ENCODE data around the gene FOSL2. TPM values are rescaled to one million over a fixed set of nuclear protein-coding genes. Genes with fewer than 3 reads are reported as not detected.

The FOSL2 gene
- total and polyA plus RNA-seq, 7 donors: 20.1 to 278 (median 74.7) TPM

GRCh38 chr2:28344756-28345373 is 47.8 kb upstream of the FOSL2 start:
- intact Hi-C loops (cut with DNase I): no loop called here
- no peak for TF ChIP-seq CTCF (IDR thresholded peaks at IDR 0.05)
- WGBS, 3 donors: 77 to 86% (median 79%) methylated on average over 30 of the region's 30 CpGs
- ATAC-seq (no peak), DNase-seq (peak in 1 of 2 donors; percentile 61)
- no peaks in the 10 kb centered on the region for H3K9me3 ChIP-seq
- H3K4me3 ChIP-seq: no peak overlapping the region
- no peaks in the 10 kb centered on the region for H3K36me3 ChIP-seq (ENCODE audit: insufficient read depth in 1 of 2, low read depth in 1 of 2)
- H3K4me1 ChIP-seq: peaks cover 49% of the 10 kb centered on the region
- peak overlapping the region; percentile 85 for H3K27ac ChIP-seq
- no peaks in the 10 kb centered on the region for H3K27me3 ChIP-seq (ENCODE audit: insufficient read depth in 3 of 3, low read length in 2 of 3)

- intact Hi-C loops (cut with DNase I): no loop called here
- DNase-seq (peak in 1 of 2 donors; percentile 51), ATAC-seq (no peak)
- no peak for TF ChIP-seq CTCF (IDR thresholded peaks at IDR 0.05)
- WGBS, 3 donors: 63 to 73% (median 65%) methylated on average over 8 of the region's 8 CpGs
- Histone ChIP-seq H3K9me3 (no peaks in the 10 kb centered on the region), H3K4me1 (peaks cover 49% of the 10 kb centered on the region), H3K4me3 (no peak overlapping the region), H3K27ac (peak overlapping the region; percentile 85), H3K27me3 (ENCODE audit: insufficient read depth in 3 of 3, low read length in 2 of 3) (no peaks in the 10 kb centered on the region), H3K36me3 (ENCODE audit: insufficient read depth in 1 of 2, low read depth in 1 of 2) (no peaks in the 10 kb centered on the region)
These were observed 47.0 kb upstream of the FOSL2 start for GRCh38 chr2:28345619-28346018.

- H3K4me1 ChIP-seq: peaks cover 49% of the 10 kb centered on the region
- intact Hi-C loops (cut with DNase I): no loop called here
- TF ChIP-seq CTCF (IDR thresholded peaks at IDR 0.05): no peak
- H3K27me3 ChIP-seq (ENCODE audit: insufficient read depth in 3 of 3, low read length in 2 of 3): no peaks in the 10 kb centered on the region
- no peak overlapping the region for H3K4me3 ChIP-seq
- H3K27ac ChIP-seq: peak overlapping the region; percentile 85
- H3K9me3 ChIP-seq: no peaks in the 10 kb centered on the region
- no peaks in the 10 kb centered on the region for H3K36me3 ChIP-seq (ENCODE audit: insufficient read depth in 1 of 2, low read depth in 1 of 2)
- WGBS, 3 donors: 30 to 51% (median 39%) methylated on average over 6 of the region's 6 CpGs
- ATAC-seq: peak; percentile 87 to 90 (median 88)
- DNase-seq: peak; percentile 79 to 93
These were observed 46.1 kb upstream of the FOSL2 start for GRCh38 chr2:28346587-28346986.

GRCh38 chr2:28347193-28347592 is 45.5 kb upstream of the FOSL2 start:
- DNase-seq (peak in 1 of 2 donors; percentile 27), ATAC-seq (peak in 1 of 4 donors; percentile 0)
- H3K36me3 ChIP-seq (ENCODE audit: insufficient read depth in 1 of 2, low read depth in 1 of 2): no peaks in the 10 kb centered on the region
- no peak overlapping the region for H3K4me3 ChIP-seq
- no peaks in the 10 kb centered on the region for H3K27me3 ChIP-seq (ENCODE audit: insufficient read depth in 3 of 3, low read length in 2 of 3)
- peak overlapping the region; percentile 85 for H3K27ac ChIP-seq
- TF ChIP-seq CTCF (IDR thresholded peaks at IDR 0.05): no peak
- H3K4me1 ChIP-seq: peaks cover 49% of the 10 kb centered on the region
- intact Hi-C loops (cut with DNase I): no loop called here
- WGBS, 3 donors: 71 to 82% (median 77%) methylated on average over 6 of the region's 6 CpGs
- no peaks in the 10 kb centered on the region for H3K9me3 ChIP-seq

- ATAC-seq (no peak), DNase-seq (peak; percentile 16 to 46)
- TF ChIP-seq CTCF (IDR thresholded peaks at IDR 0.05): no peak
- Histone ChIP-seq H3K9me3 (no peaks in the 10 kb centered on the region), H3K36me3 (ENCODE audit: insufficient read depth in 1 of 2, low read depth in 1 of 2) (no peaks in the 10 kb centered on the region), H3K27me3 (ENCODE audit: insufficient read depth in 3 of 3, low read length in 2 of 3) (no peaks in the 10 kb centered on the region), H3K4me1 (peaks cover 49% of the 10 kb centered on the region), H3K27ac (peak overlapping the region; percentile 85), H3K4me3 (no peak overlapping the region)
- WGBS, 3 donors: 59 to 62% (median 60%) methylated on average over 8 to 9 of the region's 9 CpGs
- intact Hi-C loops (cut with DNase I): no loop called here
These were observed 45.1 kb upstream of the FOSL2 start for GRCh38 chr2:28347596-28347995.
